Measurements from ENCODE around the gene OR2H2. TPM values are rescaled to one million over a fixed set of nuclear protein-coding genes. Genes with fewer than 3 reads are reported as not detected.

The OR2H2 gene
- total RNA-seq, 1 donor from 2014 or later = not detected

GRCh38 chr6:29627755-29628418 is 43.0 kb downstream of the OR2H2 start:
- no peak overlapping the region for H3K27ac Mint-ChIP-seq
- H3K4me1 Mint-ChIP-seq (ENCODE audit: low read depth) = peaks cover 29% of the 10 kb centered on the region
- H3K36me3 Mint-ChIP-seq (ENCODE audit: low read depth) = peaks cover 3% of the 10 kb centered on the region
- DNase-seq (ENCODE audit: low spot score) = no peak
- peaks cover 53% of the 10 kb centered on the region for H3K27me3 Mint-ChIP-seq (ENCODE audit: low read depth)
- intact Hi-C loops (cut with micrococcal nuclease) = no loop called here
- no peaks in the 10 kb centered on the region for H3K9me3 Mint-ChIP-seq
- peak overlapping the region; percentile 83 for H3K4me3 Mint-ChIP-seq (ENCODE audit: low read depth)

DNA sequence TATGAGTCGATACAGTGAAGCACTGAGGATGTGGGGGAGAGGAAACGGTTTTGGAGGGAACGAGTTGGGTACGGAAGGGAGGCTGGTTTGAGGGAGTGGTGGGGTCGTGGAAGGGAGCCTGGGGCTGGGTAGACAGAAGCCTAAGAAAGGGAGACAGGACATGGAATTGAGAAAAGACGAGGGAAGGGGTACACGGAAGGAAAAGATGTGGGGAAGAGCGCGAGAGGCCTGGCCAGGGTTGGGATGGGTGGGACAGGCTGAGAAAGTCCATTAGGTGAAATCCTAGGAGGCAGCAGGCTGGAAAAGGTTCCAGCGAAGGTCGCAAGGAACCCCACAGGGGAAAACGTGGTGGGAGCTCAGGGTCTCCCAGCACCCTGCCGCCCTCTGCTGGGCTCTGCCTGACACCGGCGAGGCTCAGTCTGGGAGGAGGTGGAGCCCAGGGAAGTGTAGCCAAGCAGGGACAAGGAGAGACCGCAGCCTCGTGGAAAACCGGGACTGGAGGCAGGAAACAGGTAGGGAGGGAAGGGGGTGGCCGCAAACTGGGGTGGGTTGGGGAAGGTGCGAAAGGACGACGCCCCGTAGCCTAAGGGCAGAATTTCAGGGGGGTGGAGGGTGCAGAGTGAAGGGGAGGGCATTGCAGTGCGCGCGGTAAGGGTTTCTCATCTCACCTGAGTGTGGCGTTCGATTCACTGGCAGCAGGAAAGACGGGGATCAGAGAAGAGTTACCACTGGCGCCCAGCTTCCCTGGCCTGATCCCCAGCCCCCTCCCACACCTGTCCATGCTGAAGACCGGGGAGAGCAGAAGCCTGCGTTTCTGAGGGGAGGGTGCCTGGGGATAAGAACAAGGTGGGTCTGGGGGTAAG is 43.7 kb downstream of the OR2H2 start:
- Mint-ChIP-seq H3K9me3 (no peaks in the 10 kb centered on the region), H3K27me3 (ENCODE audit: low read depth) (peaks cover 57% of the 10 kb centered on the region), H3K36me3 (ENCODE audit: low read depth) (peaks cover 3% of the 10 kb centered on the region), H3K27ac (no peak overlapping the region), H3K4me1 (ENCODE audit: low read depth) (peaks cover 34% of the 10 kb centered on the region), H3K4me3 (ENCODE audit: low read depth) (peak overlapping the region; percentile 83)
- intact Hi-C loops (cut with micrococcal nuclease) = no loop called here
- peak; percentile 23 for DNase-seq (ENCODE audit: low spot score)

GRCh38 chr6:29629571-29629970 is 44.6 kb downstream of the OR2H2 start:
- Mint-ChIP-seq H3K27me3 (ENCODE audit: low read depth) (peaks cover 56% of the 10 kb centered on the region), H3K4me1 (ENCODE audit: low read depth) (peaks cover 38% of the 10 kb centered on the region)
- intact Hi-C loops (cut with micrococcal nuclease) = no loop called here

GRCh38 chr6:29630315-29630714 is 45.4 kb downstream of the OR2H2 start:
- Mint-ChIP-seq H3K27me3 (ENCODE audit: low read depth) (peaks cover 53% of the 10 kb centered on the region), H3K9me3 (no peaks in the 10 kb centered on the region), H3K36me3 (ENCODE audit: low read depth) (peaks cover 3% of the 10 kb centered on the region), H3K4me3 (ENCODE audit: low read depth) (peak overlapping the region; percentile 81), H3K4me1 (ENCODE audit: low read depth) (peaks cover 38% of the 10 kb centered on the region), H3K27ac (no peak overlapping the region)
- intact Hi-C loops (cut with micrococcal nuclease) = no loop called here
- no peak for DNase-seq (ENCODE audit: low spot score)

More at GRCh38 chr6:29629571-29629970, 44.6 kb downstream of the OR2H2 start:
- Mint-ChIP-seq H3K4me3 (ENCODE audit: low read depth) (peak overlapping the region; percentile 83), H3K9me3 (no peaks in the 10 kb centered on the region), H3K36me3 (ENCODE audit: low read depth) (peaks cover 3% of the 10 kb centered on the region), H3K27ac (no peak overlapping the region)
- no peak for DNase-seq (ENCODE audit: low spot score)

GRCh38 chr6:29631209-29631810 is 46.4 kb downstream of the OR2H2 start:
- Mint-ChIP-seq H3K4me1 (ENCODE audit: low read depth) (peaks cover 38% of the 10 kb centered on the region), H3K36me3 (ENCODE audit: low read depth) (peaks cover 3% of the 10 kb centered on the region), H3K27me3 (ENCODE audit: low read depth) (peaks cover 52% of the 10 kb centered on the region), H3K4me3 (ENCODE audit: low read depth) (peak overlapping the region; percentile 81), H3K9me3 (no peaks in the 10 kb centered on the region), H3K27ac (no peak overlapping the region)
- DNase-seq (ENCODE audit: low spot score) = no peak
- intact Hi-C loops (cut with micrococcal nuclease) = no loop called here

DNA sequence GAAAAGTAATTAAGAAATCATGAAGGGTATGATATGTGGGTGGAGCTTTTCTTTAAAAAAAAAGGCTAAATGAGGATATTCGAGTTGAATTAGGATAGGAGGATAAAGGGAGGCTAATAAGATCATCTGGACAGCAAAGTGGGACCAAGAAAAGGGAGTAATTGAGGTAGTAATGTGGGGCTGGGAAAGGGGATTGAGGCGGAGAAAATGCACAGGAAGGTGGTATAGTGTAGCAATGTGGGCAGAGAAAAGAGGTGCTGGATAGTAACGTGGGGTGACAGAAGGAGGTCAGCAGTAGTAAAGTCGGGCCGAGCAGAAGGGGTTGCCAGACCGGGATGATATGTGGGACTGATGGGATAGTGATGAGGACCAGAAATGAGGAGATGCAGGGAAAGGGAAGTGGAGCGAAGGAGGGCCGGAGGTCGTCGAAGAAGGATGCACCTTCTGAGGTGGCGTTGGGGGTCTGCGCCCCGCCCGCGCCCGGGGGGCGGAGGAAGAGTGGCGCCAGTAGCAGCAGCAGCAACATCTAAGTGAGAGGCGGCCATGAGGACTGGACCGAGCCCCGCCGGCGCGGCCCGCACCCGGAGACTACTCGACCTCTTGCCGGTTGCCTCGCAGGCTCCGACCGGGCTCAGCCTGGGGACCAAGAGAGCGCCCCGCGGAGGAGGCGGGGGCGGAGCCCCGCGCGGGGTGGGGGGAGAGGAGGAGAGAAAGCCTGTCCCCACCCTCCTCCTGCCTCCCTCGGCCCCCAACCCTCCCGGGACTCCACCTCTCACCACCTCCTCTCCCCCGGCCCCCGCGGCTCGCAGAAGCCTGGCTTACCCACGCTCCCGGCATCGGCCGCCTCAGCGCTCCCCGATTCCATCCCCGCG is 47.2 kb downstream of the OR2H2 start:
- H3K4me1 Mint-ChIP-seq (ENCODE audit: low read depth) = peaks cover 38% of the 10 kb centered on the region
- peaks cover 3% of the 10 kb centered on the region for H3K36me3 Mint-ChIP-seq (ENCODE audit: low read depth)
- H3K27me3 Mint-ChIP-seq (ENCODE audit: low read depth) = peaks cover 47% of the 10 kb centered on the region
- H3K27ac Mint-ChIP-seq = no peak overlapping the region
- H3K9me3 Mint-ChIP-seq = no peaks in the 10 kb centered on the region
- intact Hi-C loops (cut with micrococcal nuclease) = no loop called here
- H3K4me3 Mint-ChIP-seq (ENCODE audit: low read depth) = peak overlapping the region; percentile 81
- peak; percentile 38 for DNase-seq (ENCODE audit: low spot score)

- peak; percentile 68 for DNase-seq (ENCODE audit: low spot score)
- Mint-ChIP-seq H3K36me3 (ENCODE audit: low read depth) (peaks cover 3% of the 10 kb centered on the region), H3K27me3 (ENCODE audit: low read depth) (peaks cover 49% of the 10 kb centered on the region), H3K4me3 (ENCODE audit: low read depth) (peak within 1 kb of the TSS; percentile 81), H3K4me1 (ENCODE audit: low read depth) (peaks cover 38% of the 10 kb centered on the region), H3K27ac (no peak within 1 kb of the TSS), H3K9me3 (no peaks in the 10 kb centered on the region)
- intact Hi-C loops (cut with micrococcal nuclease) = no loop called here
Observed at GRCh38 chr6:29632789-29633533, 48.0 kb downstream of the OR2H2 start, which contains the start of gene GABBR1. TSS of gene GABBR1 (minus strand) at chr6:29633183. CDS start at chr6:29632385, 798 bp downstream.

GRCh38 chr6:29633534-29633905 is 48.6 kb downstream of the OR2H2 start:
- peaks cover 3% of the 10 kb centered on the region for H3K36me3 Mint-ChIP-seq (ENCODE audit: low read depth)

GRCh38 chr6:29637247-29637646 is 52.3 kb downstream of the OR2H2 start:
- H3K4me3 Mint-ChIP-seq (ENCODE audit: low read depth) = no peak overlapping the region
- intact Hi-C loops (cut with micrococcal nuclease) = no loop called here
- H3K27me3 Mint-ChIP-seq (ENCODE audit: low read depth) = peaks cover 23% of the 10 kb centered on the region
- no peak overlapping the region for H3K27ac Mint-ChIP-seq
- no peaks in the 10 kb centered on the region for H3K9me3 Mint-ChIP-seq
- no peaks in the 10 kb centered on the region for H3K36me3 Mint-ChIP-seq (ENCODE audit: low read depth)
- no peak for DNase-seq (ENCODE audit: low spot score)
- H3K4me1 Mint-ChIP-seq (ENCODE audit: low read depth) = peaks cover 15% of the 10 kb centered on the region

More at GRCh38 chr6:29633534-29633905, 48.6 kb downstream of the OR2H2 start:
- peaks cover 35% of the 10 kb centered on the region for H3K4me1 Mint-ChIP-seq (ENCODE audit: low read depth)
- H3K27ac Mint-ChIP-seq = no peak overlapping the region
- H3K9me3 Mint-ChIP-seq = no peaks in the 10 kb centered on the region
- intact Hi-C loops (cut with micrococcal nuclease) = no loop called here
- H3K27me3 Mint-ChIP-seq (ENCODE audit: low read depth) = peaks cover 46% of the 10 kb centered on the region
- DNase-seq (ENCODE audit: low spot score) = no peak
- peak overlapping the region; percentile 64 for H3K4me3 Mint-ChIP-seq (ENCODE audit: low read depth)
